ENCODE data around the gene TJAP1. TPM values are rescaled to one million over a fixed set of nuclear protein-coding genes. Genes with fewer than 3 reads are reported as not detected.

Gene TJAP1
- total and polyA plus RNA-seq, 2 donors (not counting 3 experiments of a cell fraction or from before 2014, with no cell fraction given) = 28.4 to 31.8 TPM

- Histone ChIP-seq H3K4me3 (replicated peaks in 1 of 3; ENCODE audit: insufficient read depth in 1 of 3, low read depth in 1 of 3, low read length in 3 of 3) (no peak overlapping the region), H4K20me1 (replicated peaks; ENCODE audit: control insufficient read depth, extremely low read depth, insufficient read depth, low read length) (no peaks in the 10 kb centered on the region), H3K27ac (ENCODE audit: insufficient read depth, low read depth, low read length) (no peak overlapping the region), H3K36me3 (ENCODE audit: control insufficient read depth in 2 of 2, extremely low read depth in 1 of 2, insufficient read depth in 2 of 2, low read length in 2 of 2) (no peaks in the 10 kb centered on the region), H3K4me2 (ENCODE audit: insufficient read depth, low read length) (no peak overlapping the region), H3K79me2 (ENCODE audit: control insufficient read depth, insufficient read depth, low read length) (no peaks in the 10 kb centered on the region), H3K9me3 (replicated peaks; ENCODE audit: control insufficient read depth, insufficient read depth, low read length) (no peaks in the 10 kb centered on the region), H3K9me1 (replicated peaks; ENCODE audit: control insufficient read depth, extremely low read depth, insufficient read depth, low read length) (no peaks in the 10 kb centered on the region), H3K4me1 (ENCODE audit: control insufficient read depth, extremely low read depth, insufficient read depth, low read length) (peaks cover 27% of the 10 kb centered on the region), H3K9ac (replicated peaks; ENCODE audit: extremely low read depth, insufficient read depth, low read length) (no peak overlapping the region), H3K27me3 (ENCODE audit: control insufficient read depth in 2 of 2, insufficient read depth in 2 of 2, low read length in 2 of 2) (no peaks in the 10 kb centered on the region), H2AFZ (ENCODE audit: low read depth, low read length) (no peak overlapping the region)
- POLR2A ChIA-PET = no interaction called here
- dilution Hi-C loops (cut with MboI; ENCODE audit: extremely low pct_ligation_motif_present, low sequenced_read_pairs) = no loop called here
- TF ChIP-seq POLR2A (IDR thresholded peaks at IDR 0.05; ENCODE audit: low read depth, low read length) (no peak), FOS (IDR thresholded peaks at IDR 0.05; ENCODE audit: borderline replicate concordance, insufficient read depth, low read length) (no peak), EZH2 (IDR thresholded peaks at IDR 0.05; ENCODE audit: borderline replicate concordance, low read depth, low read length, severe bottlenecking) (no peak), POLR2AphosphoS5 (IDR thresholded peaks at IDR 0.05; ENCODE audit: insufficient read depth, low read depth, low read length) (no peak), JUN (IDR thresholded peaks at IDR 0.05; ENCODE audit: borderline replicate concordance, insufficient read depth, insufficient read length, low read depth) (no peak), MAX (IDR thresholded peaks at IDR 0.05; ENCODE audit: insufficient read depth, insufficient read length) (no peak), GATA2 (IDR thresholded peaks at IDR 0.05; ENCODE audit: insufficient read depth, insufficient read length, low read depth, low read length) (no peak), MYC (IDR thresholded peaks at IDR 0.05; ENCODE audit: low read depth, low read length) (no peak)
- FAIRE-seq (no peak), DNase-seq (ENCODE audit: low read depth, low spot score) (no peak)
- no TSS peak for BruUV-seq (replicated peaks)
- intact Hi-C loops (cut with micrococcal nuclease) = no loop called here
- CTCF ChIA-PET = interaction anchor here (1.0 to 19.0 kb wide), 6 partner anchors 11 to 232 kb away, joined by 3 to 289 read pairs (median 9); partner anchors contain the start of gene DLK2
Observed at GRCh38 chr6:43495409-43495941, 18.1 kb downstream of the TJAP1 start.
